Mesodermal cell (in vitro differentiated cells): ENCODE measurements around the gene UBE3D.
"Not testable (repeated sequence)": the region's sequence is repeated elsewhere in the genome, so short reads cannot be mapped to it uniquely, and the experiment has no call there.

Experiments used
- H3K27ac ChIP-seq: 2 replicates; pipeline ENCODE4 v1.7.0; 2013; ENCODE audit warnings: mild to moderate bottlenecking, low read depth, low read length, moderate library complexity; ENCODE audit not compliant: severe bottlenecking
- H3K36me3 ChIP-seq: 2 replicates; pipeline ENCODE4 v1.7.1; 2013; ENCODE audit warnings: mild to moderate bottlenecking, low read length, moderate library complexity; ENCODE audit not compliant: control insufficient read depth, insufficient read depth
- H3K4me1 ChIP-seq: one replicate; pipeline ENCODE4 v1.7.1; 2013; ENCODE audit warnings: mild to moderate bottlenecking, low read length; ENCODE audit not compliant: insufficient read depth, control insufficient read depth, poor library complexity, severe bottlenecking
- H3K4me3 ChIP-seq: 2 replicates; pipeline ENCODE4 v1.7.0; 2013; ENCODE audit warnings: low read length, control low read depth, mild to moderate bottlenecking; ENCODE audit not compliant: insufficient read depth, poor library complexity, severe bottlenecking; ENCODE audit errors: extremely low read depth
- H3K9me3 ChIP-seq: 2 replicates; pipeline ENCODE4 v1.7.1; 2013; ENCODE audit warnings: mild to moderate bottlenecking, low read length, moderate library complexity; ENCODE audit not compliant: control insufficient read depth
- WGBS, 2 experiments: methylation state at CpG; one replicate each; pipeline ENCODE4 v1.1.5; 2013; ENCODE audit warnings: missing lambda C conversion rate in 2 of 2; ENCODE audit not compliant: insufficient coverage in 2 of 2; 5-methylcytosine and 5-hydroxymethylcytosine counted together

Gene UBE3D

DNA sequence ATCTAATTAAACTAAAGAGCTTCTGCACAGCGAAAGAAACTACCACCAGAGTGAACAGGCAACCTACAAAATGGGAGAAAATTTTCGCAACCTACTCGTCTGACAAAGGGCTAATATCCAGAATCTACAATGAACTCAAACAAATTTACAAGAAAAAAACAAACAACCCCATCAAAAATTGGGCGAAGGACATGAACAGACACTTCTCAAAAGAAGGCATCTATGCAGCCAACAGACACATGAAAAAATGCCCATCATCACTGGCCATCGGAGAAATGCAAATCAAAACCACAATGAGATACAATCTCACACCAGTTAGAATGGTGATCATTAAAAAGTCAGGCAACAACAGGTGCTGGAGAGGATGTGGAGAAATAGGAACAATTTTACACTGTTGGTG lies 209.6 kb downstream of the UBE3D start:
- not testable (repeated sequence) for H3K4me3 ChIP-seq, H3K4me1 ChIP-seq, H3K9me3 ChIP-seq, H3K36me3 ChIP-seq, H3K27ac ChIP-seq
- WGBS, 2 experiments, result no CpG with 5 or more reads among the region's 5 CpGs

- 73 to 84% methylated on average over 2 of the region's 3 CpGs for WGBS, 2 experiments
- not testable (repeated sequence) for H3K27ac ChIP-seq, H3K4me1 ChIP-seq, H3K4me3 ChIP-seq, H3K36me3 ChIP-seq, H3K9me3 ChIP-seq
Observed at GRCh38 chr6:82852904-82853303, 212.7 kb downstream of the UBE3D start.

- H3K27ac ChIP-seq, result no peak overlapping the region
- H3K4me1 ChIP-seq, result no peaks in the 10 kb centered on the region
- no peaks in the 10 kb centered on the region for H3K9me3 ChIP-seq
- no peak overlapping the region for H3K4me3 ChIP-seq
- H3K36me3 ChIP-seq, result no peaks in the 10 kb centered on the region
Observed at GRCh38 chr6:82843291-82843885, 222.3 kb downstream of the UBE3D start.

DNA sequence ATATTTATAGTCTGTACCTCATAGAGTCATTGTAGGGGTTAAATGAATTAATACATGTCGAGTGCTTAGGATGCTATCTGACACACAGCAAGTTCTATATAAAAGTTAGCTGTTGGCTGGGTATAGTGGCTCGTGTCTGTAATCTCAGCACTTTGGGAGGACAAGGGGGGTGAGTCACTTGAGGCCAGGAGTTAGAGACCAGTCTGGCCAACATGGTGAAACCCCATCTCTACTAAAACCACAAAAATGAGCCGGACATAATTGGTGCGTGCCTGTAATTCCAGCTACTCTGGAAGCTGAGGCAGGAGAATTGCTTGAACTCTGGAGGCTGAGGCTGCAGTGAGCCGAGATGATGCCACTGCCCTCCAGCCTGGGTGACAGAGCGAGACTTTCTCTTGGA lies 222.9 kb downstream of the UBE3D start:
- Histone ChIP-seq H3K36me3 (no peaks in the 10 kb centered on the region), H3K9me3 (no peaks in the 10 kb centered on the region), H3K4me1 (no peaks in the 10 kb centered on the region), H3K27ac (no peak overlapping the region), H3K4me3 (no peak overlapping the region)
- WGBS, 2 experiments, result 87 to 96% methylated on average over 3 to 5 of the region's 6 CpGs
